ENCODE results near the gene ANKRD11.
A peak's percentile ranks its signal among the peaks of the same experiment; 100 is the strongest.
"Not testable (repeated sequence)": the region's sequence is repeated elsewhere in the genome, so short reads cannot be mapped to it uniquely, and the experiment has no call there.

The ANKRD11 gene

DNA sequence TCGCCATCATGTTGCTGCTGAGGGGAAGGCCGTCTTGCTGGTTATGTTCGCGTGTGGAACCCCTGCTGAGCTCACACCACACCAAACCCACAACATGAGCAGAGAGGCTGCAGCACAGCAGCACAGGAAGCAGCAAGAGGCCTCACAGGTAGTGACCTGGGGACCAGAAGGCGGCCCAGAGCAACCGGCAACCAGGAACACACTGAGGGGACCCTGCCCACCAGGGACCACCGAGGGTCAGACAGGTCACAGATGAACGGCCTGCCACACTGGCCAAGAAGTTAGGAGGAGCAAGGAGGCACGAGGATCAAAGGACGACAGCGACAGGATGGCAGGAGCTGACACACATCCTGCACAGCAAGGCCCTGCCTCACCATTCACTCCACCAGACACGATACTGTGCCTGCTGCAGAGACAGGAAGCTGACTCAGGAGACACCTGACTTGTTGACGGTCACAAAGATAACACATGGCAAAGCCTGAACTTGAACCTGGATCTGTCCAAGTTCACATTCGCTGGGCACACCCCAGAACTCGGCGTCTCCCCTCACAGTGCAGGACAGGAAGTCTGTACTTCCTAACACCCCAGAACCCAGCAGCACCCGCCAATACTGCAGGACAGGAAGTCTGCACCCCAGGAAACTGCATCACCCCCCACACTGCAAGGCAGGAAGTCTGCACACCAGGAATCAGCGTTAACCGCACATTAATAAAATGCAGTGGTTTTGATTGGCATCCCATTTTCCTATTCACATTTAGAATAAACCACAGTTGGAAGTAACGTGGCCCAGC is 174.4 kb downstream of the ANKRD11 start:
- H3K27ac ChIP-seq = peak overlapping the region in 19 of 21 experiments; percentile 2 to 89 (median 67)
- no peak overlapping the region for H3K4me3 ChIP-seq

DNA sequence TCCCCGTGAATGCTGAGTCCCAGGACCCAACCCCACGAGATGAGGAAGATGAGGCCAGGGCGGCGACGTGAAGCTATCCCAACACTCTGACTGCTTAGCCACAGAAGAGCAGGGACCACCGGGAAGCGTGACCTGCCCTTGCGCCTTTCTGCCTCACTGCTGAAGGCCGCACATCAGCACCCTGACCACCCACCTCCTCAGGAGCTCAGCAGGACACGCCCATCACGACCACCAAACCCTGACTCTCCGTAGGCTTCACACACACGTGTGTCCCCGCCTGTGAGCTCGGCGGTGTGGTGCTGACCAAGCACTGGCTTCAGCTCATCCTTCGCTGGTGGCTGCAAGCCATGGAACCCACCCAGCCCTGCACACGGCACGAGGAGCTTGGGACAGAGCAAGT is 175.1 kb downstream of the ANKRD11 start:
- H3K27ac ChIP-seq = peak overlapping the region in 19 of 21 experiments; percentile 2 to 89 (median 67)
- H3K4me3 ChIP-seq = no peak overlapping the region

DNA sequence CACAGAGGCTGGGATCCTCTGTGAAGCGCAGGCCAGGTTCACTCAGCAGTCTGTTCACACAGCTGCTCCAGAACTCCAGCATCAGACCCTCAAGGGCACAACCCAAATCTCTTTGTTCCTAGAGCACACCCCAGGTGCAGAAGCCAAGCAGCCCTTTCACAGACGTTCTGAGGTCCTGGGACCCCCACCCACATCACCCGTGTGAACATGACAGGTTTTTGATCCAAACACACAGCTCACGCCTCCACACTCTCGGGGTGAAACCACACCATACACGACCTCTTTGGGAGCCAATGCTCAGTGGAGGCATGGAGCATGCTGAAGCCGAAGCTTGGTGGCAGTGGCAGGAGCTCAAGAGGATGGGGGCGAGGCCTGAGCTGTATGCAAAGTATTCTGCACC is 175.5 kb downstream of the ANKRD11 start:
- no peak overlapping the region for H3K4me3 ChIP-seq

DNA sequence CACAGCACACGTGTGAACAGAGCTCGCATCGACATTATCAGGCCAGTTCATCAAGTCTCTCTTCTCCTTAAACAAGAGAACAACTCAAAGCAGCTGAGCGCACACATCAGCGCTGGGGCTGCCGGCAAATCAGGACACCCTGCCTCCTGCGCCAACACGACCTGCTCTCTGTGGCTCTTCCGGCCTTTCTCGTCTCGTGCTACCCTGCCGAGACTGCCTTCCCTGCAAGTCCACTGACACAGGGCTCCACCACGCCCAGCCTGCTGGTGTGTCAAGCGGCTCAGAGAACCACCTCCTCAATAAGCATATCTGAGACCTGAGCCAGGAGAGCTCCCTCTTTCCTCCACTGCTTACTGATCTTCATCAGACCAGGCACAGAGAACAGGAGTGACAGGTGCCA is 176.0 kb downstream of the ANKRD11 start:
- H3K27ac ChIP-seq = peak overlapping the region in 15 of 21 experiments; percentile 4 to 89 (median 60)
- H3K4me3 ChIP-seq = no peak overlapping the region

More for the DNA sequence above, 175.5 kb downstream of the ANKRD11 start:
- H3K27ac ChIP-seq = peak overlapping the region in 18 of 21 experiments; percentile 4 to 89 (median 64)

DNA sequence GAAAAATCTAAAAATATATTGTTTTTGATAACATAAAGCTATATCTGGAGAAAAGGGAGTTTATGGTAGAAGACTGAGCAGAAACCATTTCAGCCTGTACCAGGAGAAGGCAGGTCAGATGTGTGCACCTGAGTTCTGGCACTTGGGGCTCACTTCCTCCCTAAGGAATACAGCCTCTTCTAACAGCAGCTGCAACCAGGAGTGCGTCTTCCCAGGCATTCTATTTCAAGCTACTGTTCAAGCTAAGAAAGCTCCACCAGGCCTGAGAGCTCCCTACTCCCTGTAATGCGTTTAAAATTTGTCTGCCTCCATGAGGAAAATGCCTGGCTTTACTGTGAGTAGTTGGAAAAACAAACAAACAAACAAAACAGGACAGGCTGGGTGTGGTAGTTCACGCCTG is 176.8 kb downstream of the ANKRD11 start:
- Histone ChIP-seq H3K27ac (peak overlapping the region in 11 of 21 experiments; percentile 10 to 89 (median 57)), H3K4me3 (no peak overlapping the region)

DNA sequence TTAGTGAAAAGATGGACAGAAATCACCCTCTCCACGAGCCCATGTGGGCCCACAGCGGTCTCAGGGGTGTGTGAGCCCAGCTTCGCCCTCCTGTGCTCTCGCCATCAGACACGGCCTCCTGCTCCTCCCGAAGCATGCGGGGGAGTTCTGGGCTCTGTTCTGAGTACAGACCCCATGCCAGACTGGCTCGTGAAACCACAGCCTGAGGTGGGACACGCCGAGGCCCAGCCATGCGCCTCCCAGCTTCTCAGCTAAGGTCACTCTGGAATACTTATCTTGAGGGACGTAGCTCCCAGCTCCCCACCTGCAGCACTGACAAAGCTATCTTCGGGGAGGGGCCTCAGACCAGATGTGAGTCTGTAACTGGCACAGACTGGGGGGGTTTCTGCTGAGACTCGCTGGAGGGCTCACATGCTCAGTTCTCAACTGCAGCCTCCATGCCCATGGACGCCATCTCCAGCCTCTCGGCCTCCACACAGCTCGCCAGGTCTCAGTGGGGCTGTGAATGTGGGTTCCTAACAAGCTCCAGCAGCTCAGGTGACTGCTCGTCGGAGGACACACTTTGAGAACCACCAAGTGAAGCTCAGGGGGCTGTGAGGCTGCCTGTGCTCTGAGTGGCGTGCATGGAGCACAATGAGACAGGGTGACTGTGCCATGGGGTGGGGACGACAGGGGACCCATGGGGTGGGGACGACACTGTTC is 177.6 kb downstream of the ANKRD11 start:
- Histone ChIP-seq H3K27ac (peak overlapping the region in 1 of 21 experiments; percentile 89), H3K4me3 (no peak overlapping the region)

DNA sequence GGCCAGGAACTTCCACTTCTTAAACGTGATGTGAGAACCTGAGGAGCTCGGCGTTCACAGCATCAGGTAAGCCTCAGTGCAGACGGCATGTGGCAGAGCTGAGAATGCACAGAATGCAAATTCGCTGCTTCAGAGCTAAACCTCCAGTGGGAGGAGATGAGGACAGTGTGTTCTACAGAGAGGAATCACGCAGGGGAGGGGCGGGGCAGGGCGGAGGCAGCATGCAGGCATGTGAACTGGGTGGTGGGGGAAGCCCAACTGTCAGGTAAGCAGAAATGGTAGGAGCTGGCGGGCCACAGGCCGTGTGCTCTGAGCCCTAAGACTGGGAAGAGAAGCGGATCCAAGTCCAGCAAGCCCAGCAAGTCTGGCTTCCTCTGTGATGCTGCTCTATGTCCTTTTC is 178.2 kb downstream of the ANKRD11 start:
- H3K4me3 ChIP-seq = no peak overlapping the region
- H3K27ac ChIP-seq = peak overlapping the region in 1 of 21 experiments; percentile 89

DNA sequence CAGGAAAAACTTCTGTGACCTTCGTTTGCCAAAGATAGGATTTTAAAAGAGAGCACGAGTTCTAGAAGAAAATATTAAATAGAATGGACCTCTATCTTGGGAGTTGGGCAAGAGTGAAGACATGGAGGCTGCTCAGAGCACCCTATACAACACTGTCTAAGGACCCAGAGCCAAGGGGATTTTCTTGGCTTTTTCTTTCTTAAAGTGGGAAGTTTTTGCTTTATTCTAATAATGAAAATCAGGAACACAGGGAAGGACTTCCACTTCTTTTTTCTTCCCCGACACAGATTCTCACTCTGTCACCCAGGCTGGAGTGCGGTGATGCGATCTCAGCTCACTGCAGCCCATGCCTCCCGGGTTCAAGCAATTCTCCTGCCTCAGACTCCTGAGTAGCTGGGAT is 178.7 kb downstream of the ANKRD11 start:
- Histone ChIP-seq H3K4me3 (no peak overlapping the region), H3K27ac (no peak overlapping the region)

DNA sequence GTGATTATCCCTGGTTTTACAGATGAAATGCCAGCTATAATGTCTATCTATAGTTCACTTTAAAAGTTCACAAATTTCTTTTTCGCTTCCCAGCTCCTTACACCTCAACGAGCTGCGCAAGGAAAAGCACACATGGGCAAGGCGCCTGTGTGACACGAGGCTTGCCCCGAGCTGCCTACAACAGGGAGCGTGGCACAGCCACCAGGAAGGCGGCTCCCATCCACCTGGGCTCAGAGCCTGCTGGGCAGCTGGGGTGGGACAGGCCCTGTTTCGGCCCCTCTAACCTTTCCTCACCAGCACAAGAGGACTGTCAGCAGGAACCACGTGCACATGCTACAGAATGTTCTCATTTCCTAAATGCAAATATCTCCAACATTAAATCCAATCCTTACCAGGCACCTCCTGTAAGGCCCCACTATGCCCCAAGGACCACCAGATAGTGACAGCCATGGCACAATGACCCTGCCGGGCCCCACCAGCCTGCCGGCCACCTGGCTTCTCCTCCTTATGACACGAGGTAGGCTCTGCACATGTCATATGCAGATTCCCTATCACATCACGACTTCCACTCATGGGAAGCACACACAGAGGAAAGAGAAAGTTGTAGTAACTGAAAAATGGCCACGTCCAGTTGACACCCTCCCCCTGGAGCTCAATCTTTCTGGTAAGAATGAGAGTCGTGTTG is 180.8 kb downstream of the ANKRD11 start:
- H3K27ac ChIP-seq = no peak overlapping the region
- H3K4me3 ChIP-seq = no peak overlapping the region

DNA sequence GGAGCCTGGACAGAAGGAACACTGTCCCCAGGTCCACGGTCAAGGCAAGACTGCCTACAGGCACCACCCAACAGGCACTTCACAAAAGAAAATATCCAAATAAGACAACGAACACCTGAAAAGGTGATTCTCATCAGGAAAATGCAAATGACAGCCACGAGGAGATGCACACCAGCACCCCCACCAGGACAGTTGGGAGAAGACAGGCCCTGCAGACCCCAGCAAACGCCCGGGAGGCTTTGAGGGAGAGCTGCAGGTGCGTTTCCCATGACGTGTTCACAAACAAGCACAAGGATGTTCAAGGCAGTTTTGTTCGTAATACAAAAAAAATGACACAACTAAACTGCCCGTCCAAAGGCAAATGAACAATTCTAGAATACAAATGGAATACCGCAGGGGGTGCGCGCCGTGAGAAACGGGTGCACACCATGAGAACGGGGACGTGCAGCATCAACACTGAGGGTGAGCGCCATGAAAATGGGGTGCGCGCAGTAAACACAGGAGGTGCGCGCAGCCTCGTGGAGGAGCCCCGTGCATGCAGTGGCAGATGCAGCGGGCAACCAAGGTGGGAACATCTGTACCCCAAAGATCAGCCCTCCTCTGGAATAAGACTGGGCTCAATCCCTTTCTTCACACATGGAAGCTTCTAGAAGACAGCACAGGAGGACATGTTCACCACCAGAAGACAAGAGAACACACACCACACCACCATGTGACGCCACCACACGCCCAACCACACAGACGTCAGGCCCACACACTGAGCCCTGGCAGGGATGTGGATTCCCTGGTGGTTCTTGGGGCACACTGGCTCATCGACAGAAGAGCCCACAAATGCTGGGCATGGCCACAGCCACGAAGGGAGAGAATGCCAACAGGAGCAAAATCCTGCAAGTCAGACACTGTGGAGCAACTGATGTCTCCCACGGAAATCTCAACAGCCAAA is 181.7 kb downstream of the ANKRD11 start:
- Histone ChIP-seq H3K4me3 (no peak overlapping the region), H3K27ac (no peak overlapping the region)

DNA sequence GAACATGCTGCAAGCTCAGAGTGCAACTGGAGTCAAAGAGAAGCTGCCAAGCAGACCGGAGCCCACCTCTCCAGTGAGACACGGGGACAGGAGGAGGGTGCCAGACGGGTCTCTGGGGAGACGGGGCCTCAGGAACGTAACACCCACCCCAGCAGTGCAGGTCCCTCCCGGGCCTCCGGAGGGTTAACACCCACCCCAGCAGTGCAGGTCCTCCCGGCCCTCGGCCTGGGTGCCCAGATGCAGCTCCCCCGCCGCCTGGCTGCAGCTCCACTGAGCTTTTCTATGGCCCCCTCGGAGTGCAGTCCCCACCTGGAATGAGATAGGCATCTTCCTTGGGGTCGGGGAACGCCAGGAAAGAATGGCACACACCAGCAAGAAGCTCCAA is 182.9 kb downstream of the ANKRD11 start:
- no peak overlapping the region for H3K27ac ChIP-seq
- no peak overlapping the region for H3K4me3 ChIP-seq

DNA sequence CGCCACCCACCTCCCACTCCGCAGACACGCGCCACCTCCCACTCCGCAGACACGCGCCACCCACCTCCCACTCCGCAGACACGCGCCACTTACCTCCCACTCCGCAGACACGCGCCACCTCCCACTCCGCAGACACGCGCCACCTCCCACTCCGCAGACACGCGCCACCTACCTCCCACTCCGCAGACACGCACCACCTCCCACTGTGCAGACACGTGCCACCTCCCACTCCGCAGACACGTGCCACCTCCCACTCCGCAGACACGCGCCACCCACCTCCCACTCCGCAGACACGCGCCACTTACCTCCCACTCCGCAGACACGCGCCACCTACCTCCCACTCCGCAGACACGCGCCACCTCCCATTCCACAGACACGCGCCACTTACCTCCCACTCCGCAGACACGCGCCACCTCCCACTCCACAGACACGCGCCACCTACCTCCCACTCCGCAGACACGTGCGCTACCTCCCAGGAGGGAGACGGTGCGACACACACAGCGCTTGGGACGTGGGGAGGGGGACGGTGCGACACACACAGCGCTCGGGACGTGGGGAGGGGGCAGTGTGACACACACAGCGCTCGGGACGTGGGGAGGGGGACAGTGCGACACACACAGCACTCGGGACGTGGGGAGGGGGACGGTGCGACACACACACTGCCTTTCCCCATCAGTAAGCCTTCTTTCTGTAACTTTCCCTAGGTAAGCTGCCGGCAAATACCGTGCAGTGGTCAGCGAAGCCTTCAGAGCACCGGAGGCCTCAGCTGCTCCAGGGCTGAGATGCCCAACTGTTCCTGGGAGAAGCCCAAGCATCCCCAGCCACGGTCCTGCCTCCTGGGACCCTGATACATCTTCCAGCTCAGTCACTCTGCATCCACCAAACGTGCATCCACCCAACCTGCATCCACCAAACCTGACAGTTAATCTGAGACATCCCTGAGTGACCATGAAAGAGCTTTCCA is 183.6 kb downstream of the ANKRD11 start:
- not testable (repeated sequence) for H3K4me3 ChIP-seq, H3K27ac ChIP-seq

DNA sequence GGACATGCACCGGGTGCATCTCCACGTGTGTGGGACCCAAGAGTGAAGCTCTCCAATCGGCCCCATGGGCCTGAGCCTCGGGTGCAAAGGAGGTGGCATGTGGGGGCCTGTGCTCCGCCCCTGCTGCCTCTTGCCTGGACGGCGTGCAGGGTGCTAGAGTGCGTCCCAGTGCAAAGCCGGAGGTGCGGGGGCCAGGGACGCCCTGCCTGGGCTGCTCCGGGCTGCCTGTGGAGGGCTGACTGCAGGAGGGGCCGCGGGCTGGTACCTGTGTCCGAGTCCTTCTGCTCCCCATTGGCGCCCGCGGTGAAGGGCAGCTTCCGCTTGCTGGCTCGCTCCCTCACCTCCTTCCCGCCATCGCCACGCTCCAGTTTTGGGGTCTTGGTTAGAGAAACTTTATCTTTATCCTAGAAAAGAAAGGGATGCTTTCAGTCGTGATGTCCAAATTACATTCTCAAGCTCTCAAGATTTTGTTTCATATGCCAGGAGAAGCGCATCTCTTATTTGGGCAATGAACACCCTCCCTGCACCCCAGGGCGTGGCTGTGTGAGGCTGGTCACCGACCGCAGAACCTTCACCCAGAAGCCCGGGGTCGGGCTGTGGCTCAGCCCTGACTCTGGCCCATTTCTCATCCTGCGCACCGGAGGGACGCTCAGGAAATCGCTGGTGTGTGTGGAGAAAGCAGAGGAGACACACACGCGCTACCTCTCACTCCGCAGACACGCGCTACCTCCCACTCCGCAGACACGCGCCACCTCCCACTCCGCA is 185.2 kb downstream of the ANKRD11 start:
- Histone ChIP-seq H3K27ac (no peak overlapping the region), H3K4me3 (no peak overlapping the region)

DNA sequence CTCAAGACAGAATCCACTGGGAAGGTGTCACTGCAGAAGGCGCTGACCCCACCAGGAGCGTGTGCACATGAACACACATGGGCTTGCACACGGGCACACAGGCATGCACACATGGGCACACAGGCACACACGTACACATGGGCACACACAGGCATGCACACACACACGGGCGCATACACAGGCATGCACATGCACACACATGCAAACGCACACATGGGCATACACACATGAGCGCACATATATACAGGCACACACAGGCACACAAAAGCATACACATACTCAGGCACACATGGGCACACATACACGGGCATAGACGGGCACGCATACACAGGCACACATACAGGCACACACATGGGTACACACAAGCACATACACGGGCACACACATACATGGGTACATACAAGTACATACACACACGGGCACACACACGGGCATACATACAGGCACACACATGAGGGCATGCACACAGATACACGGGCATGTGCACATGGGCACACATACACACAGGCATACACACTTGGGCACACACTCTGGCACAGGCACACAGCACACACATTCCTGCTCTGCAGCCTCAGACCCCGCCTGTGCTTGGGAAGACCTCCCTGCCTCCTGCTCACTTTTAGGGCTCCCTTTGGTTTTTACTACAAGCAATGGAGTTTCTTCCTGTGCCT is 186.0 kb downstream of the ANKRD11 start:
- Histone ChIP-seq H3K27ac (peak overlapping the region in 1 of 21 experiments; percentile 16), H3K4me3 (no peak overlapping the region)

DNA sequence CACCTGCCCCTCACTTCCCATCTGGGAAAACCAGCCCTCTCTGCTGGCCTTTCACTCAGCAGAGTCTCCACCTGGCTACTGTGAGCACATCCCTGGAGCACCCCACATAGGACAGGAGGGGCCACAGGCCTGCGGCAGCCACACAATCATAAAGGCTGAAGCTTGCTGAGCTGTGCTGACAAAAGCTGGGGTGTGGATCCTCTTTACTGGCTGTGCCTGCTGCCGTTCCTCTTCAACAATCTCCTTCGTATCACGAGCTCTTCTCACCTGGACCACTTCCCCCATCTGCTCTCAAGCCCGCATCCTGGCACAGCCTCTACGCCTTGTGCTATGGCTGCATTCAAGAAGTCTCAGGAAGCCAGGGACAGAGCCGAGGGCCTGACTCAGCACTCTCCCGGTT is 186.7 kb downstream of the ANKRD11 start:
- Histone ChIP-seq H3K27ac (peak overlapping the region in 3 of 21 experiments; percentile 9 to 30 (median 16)), H3K4me3 (no peak overlapping the region)

DNA sequence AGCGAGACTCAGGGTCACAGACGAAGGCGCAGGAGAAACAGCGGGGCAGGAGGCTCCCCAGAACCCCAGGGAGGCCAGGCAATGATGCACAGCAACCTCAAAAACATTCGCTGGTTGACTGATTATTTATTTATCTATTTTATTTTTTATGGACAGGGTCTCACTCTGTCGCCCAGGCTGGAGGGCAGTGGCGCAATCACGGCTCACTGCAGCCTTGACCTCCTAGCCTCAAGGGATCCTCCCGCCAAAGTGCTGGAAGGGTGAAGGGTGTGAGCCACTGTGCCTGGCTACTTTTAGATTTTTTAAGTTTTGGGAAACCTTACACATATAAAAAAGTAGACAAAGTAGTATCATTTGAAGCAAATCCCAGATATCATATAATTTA is 189.4 kb downstream of the ANKRD11 start:
- H3K4me3 ChIP-seq = no peak overlapping the region

More for the DNA sequence above, 189.4 kb downstream of the ANKRD11 start:
- peak overlapping the region in 10 of 21 experiments; percentile 10 to 63 (median 55) for H3K27ac ChIP-seq
